Lung (tissue), 12 donors: ENCODE results near the gene FMN1. TPM values are rescaled to one million over a fixed set of nuclear protein-coding genes. Genes with fewer than 3 reads are reported as not detected.

Experiments used
- ATAC-seq: fragments of 200-7000 bp; cut with Tn5 transposase; one replicate; pipeline ENCODE4 v1.9.1; 2020; ENCODE audit warnings: moderate number of reproducible peaks; ENCODE audit not compliant: insufficient read depth, low FRiP score
- DNase-seq, 3 donors: peaks; one replicate each; pipeline ENCODE4 v3.0.0-alpha.2; 2013 to 2017
- H3K27ac ChIP-seq, 2 donors: one replicate each; pipeline ENCODE4 v1.5.1; 2013; ENCODE audit warnings: mild to moderate bottlenecking in 2 of 2, moderate library complexity in 2 of 2, control low read depth in 1 of 2, inconsistent platforms in 1 of 2, low read depth in 1 of 2, low read length in 1 of 2
- H3K27me3 ChIP-seq, 3 donors: one replicate each; pipeline ENCODE4 v1.5.1; 2013; ENCODE audit warnings: low read length in 2 of 3; ENCODE audit not compliant: control insufficient read depth in 3 of 3, insufficient read depth in 3 of 3
- H3K36me3 ChIP-seq, 4 donors: one replicate each; pipeline ENCODE4 v1.5.1; 2013; ENCODE audit warnings: low read length in 4 of 4, mild to moderate bottlenecking in 1 of 4, moderate library complexity in 1 of 4; ENCODE audit not compliant: control insufficient read depth in 4 of 4, insufficient read depth in 4 of 4
- H3K4me1 ChIP-seq, 5 donors: one replicate each; pipeline ENCODE4 v1.5.1; 2013; ENCODE audit warnings: low read length in 5 of 5, mild to moderate bottlenecking in 2 of 5, moderate library complexity in 1 of 5; ENCODE audit not compliant: control insufficient read depth in 5 of 5, insufficient read depth in 5 of 5
- H3K4me3 ChIP-seq: one replicate; pipeline ENCODE4 v1.5.1; 2013; ENCODE audit warnings: mild to moderate bottlenecking, control low read depth, moderate library complexity
- H3K9ac ChIP-seq, 2 donors: one replicate each; pipeline ENCODE4 v1.5.1; 2013; ENCODE audit warnings: low read length in 2 of 2, control low read depth in 1 of 2; ENCODE audit not compliant: insufficient read depth in 1 of 2
- H3K9me3 ChIP-seq, 4 donors: one replicate each; pipeline ENCODE4 v1.5.1; 2013; ENCODE audit warnings: low read length in 3 of 4, mild to moderate bottlenecking in 1 of 4, moderate library complexity in 1 of 4; ENCODE audit not compliant: control insufficient read depth in 4 of 4, insufficient read depth in 3 of 4
- WGBS, 2 donors: extraction: QIAGEN DNeasy Blood & Tissue Kit; methylation state at CpG; one replicate each; pipeline ENCODE4 v1.1.7; 2013; 5-methylcytosine and 5-hydroxymethylcytosine counted together
- polyA plus RNA-seq, 2 donors: library from polyadenylated mRNA; stranded (reverse); fragments of 200-250 nt; gene quantifications; one replicate each; pipeline ENCODE4 v1.2.1, GENCODE V29; 2013
- total RNA-seq, 2 donors: library from RNA; depleted of rRNA in 1 of 2; stranded (reverse); fragments of >200 nt in 1 of 2; gene quantifications; one replicate each; pipeline ENCODE4 v1.2.1, GENCODE V29; 2014 to 2021
- TF ChIP-seq, protein P1 (sequence below): IDR thresholded peaks from 2 replicates; pipeline ENCODE4 v1.5.1; 2012; ENCODE audit warnings: mild to moderate bottlenecking; ENCODE audit errors: control extremely low read depth, extremely low read depth
- donor health status: control.
- donor health status: control.
- donor health status: Bipolar disorder and iron deficiency.
- donor health status: healthy.
- donor health status: DM: yes; HTN: yes; CAD: no.

FMN1 gene
- total and polyA plus RNA-seq, 4 donors: 4.6 to 45.2 (median 15.7) TPM

DNA sequence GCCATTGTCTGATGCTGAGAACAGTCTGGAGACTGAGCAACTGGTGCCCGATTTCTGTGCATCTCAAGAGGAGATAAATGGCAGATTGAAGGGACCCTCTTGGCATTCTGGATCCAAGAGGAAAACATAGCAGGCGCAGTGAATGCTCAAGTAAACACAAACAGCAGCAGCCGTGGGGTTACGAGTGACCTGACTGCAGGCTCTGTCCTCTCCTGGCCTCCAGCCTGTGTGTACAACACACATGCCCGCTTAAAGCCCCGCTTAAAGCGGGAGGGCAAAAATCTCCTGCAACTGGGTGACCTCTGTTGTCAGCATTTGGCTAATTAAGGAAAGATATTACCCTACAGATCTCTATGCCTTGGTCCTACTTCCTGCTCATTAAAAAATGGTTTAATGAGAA lies 356.2 kb downstream of the FMN1 start:
- WGBS, 2 donors: 79 to 90% methylated on average over 7 of the region's 7 CpGs
- Histone ChIP-seq H3K36me3 (no peaks in the 10 kb centered on the region), H3K9me3 (peaks cover 0 to 2% (median under 1%) of the 10 kb centered on the region in 4 donors), H3K27me3 (no peaks in the 10 kb centered on the region), H3K27ac (no peak overlapping the region), H3K4me3 (no peak overlapping the region), H3K9ac (no peak overlapping the region), H3K4me1 (peaks cover 0 to 21% (median 0%) of the 10 kb centered on the region in 5 donors)
- peak in 2 of 3 donors; percentile 35 to 62 for DNase-seq
- no peak for ATAC-seq
- TF ChIP-seq, protein P1, sequence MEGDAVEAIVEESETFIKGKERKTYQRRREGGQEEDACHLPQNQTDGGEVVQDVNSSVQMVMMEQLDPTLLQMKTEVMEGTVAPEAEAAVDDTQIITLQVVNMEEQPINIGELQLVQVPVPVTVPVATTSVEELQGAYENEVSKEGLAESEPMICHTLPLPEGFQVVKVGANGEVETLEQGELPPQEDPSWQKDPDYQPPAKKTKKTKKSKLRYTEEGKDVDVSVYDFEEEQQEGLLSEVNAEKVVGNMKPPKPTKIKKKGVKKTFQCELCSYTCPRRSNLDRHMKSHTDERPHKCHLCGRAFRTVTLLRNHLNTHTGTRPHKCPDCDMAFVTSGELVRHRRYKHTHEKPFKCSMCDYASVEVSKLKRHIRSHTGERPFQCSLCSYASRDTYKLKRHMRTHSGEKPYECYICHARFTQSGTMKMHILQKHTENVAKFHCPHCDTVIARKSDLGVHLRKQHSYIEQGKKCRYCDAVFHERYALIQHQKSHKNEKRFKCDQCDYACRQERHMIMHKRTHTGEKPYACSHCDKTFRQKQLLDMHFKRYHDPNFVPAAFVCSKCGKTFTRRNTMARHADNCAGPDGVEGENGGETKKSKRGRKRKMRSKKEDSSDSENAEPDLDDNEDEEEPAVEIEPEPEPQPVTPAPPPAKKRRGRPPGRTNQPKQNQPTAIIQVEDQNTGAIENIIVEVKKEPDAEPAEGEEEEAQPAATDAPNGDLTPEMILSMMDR: no peak

DNA sequence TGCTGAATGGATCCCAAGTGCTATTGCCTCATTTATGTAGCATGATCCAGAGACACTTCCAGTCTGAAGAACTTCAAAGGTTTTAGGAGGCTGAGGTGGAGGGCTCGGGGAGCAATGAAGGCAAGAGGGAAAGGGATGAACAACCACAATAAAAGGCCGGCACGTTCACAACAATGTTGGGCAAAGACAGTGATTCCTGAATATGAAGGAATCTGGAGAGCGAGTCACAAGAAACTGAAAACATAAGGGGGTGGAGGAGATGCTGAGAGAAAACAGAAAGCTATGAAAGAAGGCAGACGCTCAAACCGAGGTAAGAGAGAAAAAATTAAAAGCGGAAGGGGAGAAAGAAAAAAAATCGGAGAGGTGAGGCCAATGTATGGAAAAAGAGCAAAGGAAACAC lies 356.6 kb downstream of the FMN1 start:
- Histone ChIP-seq H3K27me3 (no peaks in the 10 kb centered on the region), H3K9me3 (peaks cover 0 to 2% (median under 1%) of the 10 kb centered on the region in 4 donors), H3K4me3 (no peak overlapping the region), H3K27ac (no peak overlapping the region), H3K9ac (no peak overlapping the region), H3K36me3 (no peaks in the 10 kb centered on the region), H3K4me1 (peaks cover 0 to 21% (median 0%) of the 10 kb centered on the region in 5 donors)
- DNase-seq (no peak), ATAC-seq (no peak)
- WGBS, 2 donors: 93 to 97% methylated on average over 8 of the region's 8 CpGs
- TF ChIP-seq, protein P1: no peak

DNA sequence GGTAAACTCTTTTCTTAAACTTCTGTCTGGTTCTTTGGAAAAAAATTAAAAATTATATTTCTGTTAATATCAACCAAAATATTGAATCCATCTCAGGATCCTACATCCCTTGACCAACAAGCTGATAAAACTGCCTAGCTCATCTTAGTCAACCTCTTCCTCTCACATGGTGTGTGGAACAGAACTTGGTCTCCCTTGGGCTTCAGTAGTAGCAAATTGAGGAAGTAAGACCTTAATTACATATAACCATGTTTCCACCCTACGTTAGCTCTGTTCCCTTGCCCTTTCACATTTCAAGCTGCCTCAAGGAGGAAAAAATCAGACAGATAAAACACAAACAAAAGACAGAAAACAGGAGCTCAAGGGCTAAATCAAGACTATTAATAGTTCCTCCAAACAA lies 360.4 kb downstream of the FMN1 start:
- ATAC-seq: no peak
- no peaks in the 10 kb centered on the region for H3K36me3 ChIP-seq

More for the DNA sequence above, 360.4 kb downstream of the FMN1 start:
- H3K9me3 ChIP-seq: no peaks in the 10 kb centered on the region
- TF ChIP-seq, protein P1: no peak
- H3K27ac ChIP-seq: no peak overlapping the region
- H3K27me3 ChIP-seq: no peaks in the 10 kb centered on the region
- H3K9ac ChIP-seq: no peak overlapping the region
- DNase-seq: no peak
- WGBS, 2 donors: 24 to 54% methylated on average over 1 of the region's 1 CpG
- H3K4me3 ChIP-seq: no peak overlapping the region
- peaks cover 0 to 10% (median 0%) of the 10 kb centered on the region in 5 donors for H3K4me1 ChIP-seq
